HG03159 (cell line): Measurements from ENCODE around the gene COX8C.
"Not testable (repeated sequence)": the region's sequence is repeated elsewhere in the genome, so short reads cannot be mapped to it uniquely, and the experiment has no call there.

Experiments
- ATAC-seq: cut with Tn5 transposase; IDR thresholded peaks from one replicate; pipeline ENCODE4 v1.9.1; 2021; ENCODE audit warnings: mild to moderate bottlenecking, moderate library complexity; ENCODE audit not compliant: unreplicated experiment

The COX8C gene

GRCh38 chr14:93368996-93369712 is 22.2 kb downstream of the COX8C start:
- ATAC-seq = no peak

- peak; percentile 84 for ATAC-seq
Measured at GRCh38 chr14:93369713-93370266, 22.8 kb downstream of the COX8C start.

- peak; percentile 97 for ATAC-seq
Measured at GRCh38 chr14:93375673-93376156, 28.7 kb downstream of the COX8C start.

GRCh38 chr14:93379831-93380230 is 32.8 kb downstream of the COX8C start:
- no peak for ATAC-seq

GRCh38 chr14:93381644-93382043 is 34.7 kb downstream of the COX8C start:
- no peak for ATAC-seq

GRCh38 chr14:93384256-93384655 is 37.3 kb downstream of the COX8C start:
- not testable (repeated sequence) for ATAC-seq

GRCh38 chr14:93395231-93395630 is 48.2 kb downstream of the COX8C start:
- ATAC-seq = no peak

- ATAC-seq = no peak
Measured at GRCh38 chr14:93396456-93396855, 49.5 kb downstream of the COX8C start.
